Common myeloid progenitor, CD34-positive (primary cell): Measurements from ENCODE around the gene APBA3.

Experiments
- CTCF ChIA-PET: fragments of 350-600 bp; sonication (Branson Sonifier 250); formaldehyde crosslinking; loops from one replicate; lab custom pipeline; 2021; ENCODE audit warnings: antibody characterized with exemption; lab: Charles Lee
- POLR2A ChIA-PET: fragments of 350-600 bp; sonication (Branson Sonifier 250); formaldehyde crosslinking; loops from one replicate; lab custom pipeline; 2021; ENCODE audit warnings: antibody characterized with exemption; lab: Charles Lee
- DNase-seq, 3 donors: peaks; one replicate each; pipeline versions ENCODE4 v3.0.0 to v3.0.0-alpha.2; 2013
- H3K27ac ChIP-seq, 2 experiments: 1 replicate in 1 of 2; 2 replicates in 1 of 2; pipeline ENCODE4 v1.7.0; 2013; ENCODE audit warnings: inconsistent platforms in 2 of 2, low read length in 2 of 2, mild to moderate bottlenecking in 2 of 2, low read depth in 1 of 2, moderate library complexity in 1 of 2; ENCODE audit not compliant: severe bottlenecking in 2 of 2, insufficient read depth in 1 of 2, poor library complexity in 1 of 2
- H3K27me3 ChIP-seq, 5 experiments: replicated peaks in 2 of 5; 1 replicate in 3 of 5; 2 replicates in 2 of 5; pipeline versions ENCODE4 v1.6.1 to v1.7.0; 2013; ENCODE audit warnings: low read length in 4 of 5, mild to moderate bottlenecking in 2 of 5, moderate library complexity in 2 of 5, inconsistent platforms in 1 of 5; ENCODE audit not compliant: insufficient read depth in 5 of 5, control insufficient read depth in 4 of 5
- H3K36me3 ChIP-seq, 4 experiments: 1 replicate in 2 of 4; 2 replicates in 2 of 4; pipeline versions ENCODE4 v1.6.1 to v1.7.0; 2013; ENCODE audit warnings: low read length in 3 of 4, control low read depth in 1 of 4, mild to moderate bottlenecking in 1 of 4; ENCODE audit not compliant: control insufficient read depth in 4 of 4, insufficient read depth in 4 of 4
- H3K4me1 ChIP-seq, 4 experiments: 1 replicate in 3 of 4; 2 replicates in 1 of 4; pipeline versions ENCODE4 v1.6.1 to v1.7.1; 2013; ENCODE audit warnings: low read length in 3 of 4, mild to moderate bottlenecking in 3 of 4, control low read depth in 1 of 4, inconsistent platforms in 1 of 4, moderate library complexity in 1 of 4; ENCODE audit not compliant: control insufficient read depth in 4 of 4, insufficient read depth in 4 of 4; ENCODE audit errors: control extremely low read depth in 1 of 4
- H3K4me3 ChIP-seq, 7 experiments: 1 replicate in 4 of 7; 2 replicates in 3 of 7; pipeline versions ENCODE4 v1.5.1 to v1.7.0; 2013; ENCODE audit warnings: mild to moderate bottlenecking in 7 of 7, low read length in 6 of 7, moderate library complexity in 6 of 7, inconsistent platforms in 2 of 7, low read depth in 2 of 7, control low read depth in 1 of 7; ENCODE audit not compliant: insufficient read depth in 4 of 7, control insufficient read depth in 1 of 7; ENCODE audit errors: extremely low read depth in 1 of 7
- H3K9me3 ChIP-seq, 5 experiments: 1 replicate in 4 of 5; 2 replicates in 1 of 5; pipeline versions ENCODE4 v1.6.1 to v1.7.1; 2013; ENCODE audit warnings: low read length in 4 of 5, mild to moderate bottlenecking in 2 of 5, inconsistent platforms in 1 of 5, low read depth in 1 of 5, moderate library complexity in 1 of 5; ENCODE audit not compliant: control insufficient read depth in 4 of 5, insufficient read depth in 2 of 5; ENCODE audit errors: control extremely low read depth in 1 of 5
- WGBS: methylation state at CpG from one replicate; pipeline ENCODE4 v1.1.5; 2013; ENCODE audit not compliant: insufficient coverage; 5-methylcytosine and 5-hydroxymethylcytosine counted together

The APBA3 gene

GRCh38 chr19:3798137-3798536, 36.6 kb upstream of the APBA3 start:
- peaks cover 0 to 10% (median 7%) of the 10 kb centered on the region in 5 experiments for H3K9me3 ChIP-seq
- WGBS, result 20% methylated on average over 6 of the region's 6 CpGs
- ChIA-PET CTCF (interaction anchor here (1.0 to 1.4 kb wide), 3 partner anchors 24 to 49 kb away, joined by 3 to 4 read pairs (median 3); partner anchors contain the start of gene MRPL54), POLR2A (interaction anchor here (0.7 to 1.5 kb wide), 3 partner anchors 9 to 36 kb away, joined by 3 to 10 read pairs (median 4); partner anchors contain the start of gene MRPL54)
- no peak overlapping the region for H3K27ac ChIP-seq
- peaks cover 0 to 22% (median 14%) of the 10 kb centered on the region in 4 experiments for H3K4me1 ChIP-seq
- H3K4me3 ChIP-seq, result no peak overlapping the region
- DNase-seq, result peak; percentile 58 to 83 (median 79)
- H3K36me3 ChIP-seq, result no peaks in the 10 kb centered on the region
- peaks cover 0 to 25% (median 9%) of the 10 kb centered on the region in 5 experiments for H3K27me3 ChIP-seq

- H3K4me3 ChIP-seq, result no peak overlapping the region
- H3K27me3 ChIP-seq, result peaks cover 0 to 13% (median 6%) of the 10 kb centered on the region in 5 experiments
- DNase-seq, result no peak
- 91% methylated on average over 1 of the region's 2 CpGs for WGBS
- ChIA-PET POLR2A (no interaction called here), CTCF (interaction anchor here (0.8 to 2.0 kb wide), 3 partner anchors 12 to 53 kb away, joined by 3 to 7 read pairs (median 6); no protein-coding TSS in a partner anchor)
- H3K27ac ChIP-seq, result no peak overlapping the region
- H3K9me3 ChIP-seq, result peaks cover 0 to 10% (median 7%) of the 10 kb centered on the region in 5 experiments
- peaks cover 0 to 15% (median 5%) of the 10 kb centered on the region in 4 experiments for H3K4me1 ChIP-seq
- no peaks in the 10 kb centered on the region for H3K36me3 ChIP-seq
Measured at GRCh38 chr19:3796358-3796757, 34.9 kb upstream of the APBA3 start.

DNA sequence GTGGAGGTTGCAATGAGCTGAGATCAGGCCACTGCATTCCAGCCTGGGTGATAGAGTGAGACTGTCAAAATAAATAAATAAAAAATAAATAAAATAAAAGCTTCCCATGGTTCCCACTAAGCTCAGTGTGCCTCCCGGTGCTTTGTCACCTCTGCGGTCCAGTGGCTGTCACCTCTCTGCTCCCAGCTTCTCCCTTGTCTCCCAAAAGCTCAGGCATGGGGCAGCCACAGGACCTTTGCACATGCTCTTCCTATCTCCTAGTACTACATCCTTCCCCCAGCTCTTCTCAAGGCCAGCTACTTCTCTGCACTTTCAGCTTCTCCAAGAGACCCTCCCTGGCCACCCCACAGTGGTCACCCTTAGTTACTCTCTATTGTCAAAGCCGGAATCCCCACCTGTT, 32.3 kb upstream of the APBA3 start:
- peaks cover 0 to 11% (median 0%) of the 10 kb centered on the region in 4 experiments for H3K4me1 ChIP-seq
- CTCF ChIA-PET, result interaction anchor here (0.7 to 1.8 kb wide), 3 partner anchors 10 to 41 kb away, joined by 3 to 7 read pairs (median 3); no protein-coding TSS in a partner anchor
- no peak overlapping the region for H3K4me3 ChIP-seq
- no peaks in the 10 kb centered on the region for H3K27me3 ChIP-seq
- 98% methylated on average over 3 of the region's 3 CpGs for WGBS
- no peak overlapping the region for H3K27ac ChIP-seq
- POLR2A ChIA-PET, result no interaction called here
- no peak for DNase-seq
- H3K9me3 ChIP-seq, result peaks cover 0 to 14% (median 7%) of the 10 kb centered on the region in 5 experiments
- H3K36me3 ChIP-seq, result no peaks in the 10 kb centered on the region

- DNase-seq, result no peak
- CTCF ChIA-PET, result interaction anchor here (0.6 kb wide), 1 partner anchor 8 kb away, joined by 4 read pairs; no protein-coding TSS in a partner anchor
- WGBS, result 93% methylated on average over 2 of the region's 3 CpGs
Measured at GRCh38 chr19:3792114-3792513, 30.6 kb upstream of the APBA3 start.

GRCh38 chr19:3790941-3791340, 29.4 kb upstream of the APBA3 start:
- CTCF ChIA-PET, result no interaction called here
- POLR2A ChIA-PET, result no interaction called here
- DNase-seq, result no peak

More at GRCh38 chr19:3792114-3792513, 30.6 kb upstream of the APBA3 start:
- POLR2A ChIA-PET, result interaction anchor here (0.6 kb wide), 1 partner anchor 901 kb away, joined by 4 read pairs; no protein-coding TSS in a partner anchor
- Histone ChIP-seq H3K9me3 (peaks cover 0 to 14% (median 7%) of the 10 kb centered on the region in 5 experiments), H3K27ac (no peak overlapping the region), H3K4me1 (no peaks in the 10 kb centered on the region), H3K36me3 (no peaks in the 10 kb centered on the region), H3K27me3 (no peaks in the 10 kb centered on the region), H3K4me3 (no peak overlapping the region)

GRCh38 chr19:3790209-3790734, 28.8 kb upstream of the APBA3 start:
- DNase-seq, result no peak
- Histone ChIP-seq H3K27ac (no peak overlapping the region), H3K27me3 (no peaks in the 10 kb centered on the region), H3K4me1 (peaks cover 0 to 6% (median 5%) of the 10 kb centered on the region in 4 experiments), H3K36me3 (no peaks in the 10 kb centered on the region), H3K9me3 (peaks cover 0 to 4% (median 0%) of the 10 kb centered on the region in 5 experiments), H3K4me3 (no peak overlapping the region)
- ChIA-PET CTCF (interaction anchor here (1.6 kb wide), 1 partner anchor 31 kb away, joined by 3 read pairs; no protein-coding TSS in a partner anchor), POLR2A (no interaction called here)
- WGBS, result 83% methylated on average over 6 of the region's 6 CpGs

More at GRCh38 chr19:3790941-3791340, 29.4 kb upstream of the APBA3 start:
- no peaks in the 10 kb centered on the region for H3K27me3 ChIP-seq
- no peak overlapping the region for H3K4me3 ChIP-seq
- WGBS, result 96% methylated on average over 6 of the region's 7 CpGs
- H3K36me3 ChIP-seq, result no peaks in the 10 kb centered on the region
- no peak overlapping the region for H3K27ac ChIP-seq
- no peaks in the 10 kb centered on the region for H3K4me1 ChIP-seq
- peaks cover 0 to 5% (median 0%) of the 10 kb centered on the region in 5 experiments for H3K9me3 ChIP-seq
